HepG2 (cell line): ENCODE measurements around the gene FTSJ1.
A peak's percentile ranks its signal among the peaks of the same experiment; 100 is the strongest.

Experiments
- HDAC2 ChIP-seq: sonication (generic); formaldehyde crosslinking; IDR thresholded peaks from 2 replicates; pipeline ENCODE4 v1.4.0; 2020; ENCODE audit warnings: missing genetic modification reagents
- MXD1 ChIP-seq: sonication (generic); formaldehyde crosslinking; IDR thresholded peaks from 2 replicates; pipeline ENCODE4 v1.4.0; 2020; ENCODE audit warnings: mild to moderate bottlenecking, missing genetic modification reagents
- NR2F2 ChIP-seq: IDR thresholded peaks from 2 replicates; pipeline ENCODE4 v1.6.1; 2012; ENCODE audit warnings: low read depth, inconsistent platforms, borderline replicate concordance
- POLR2A ChIP-seq, 2 experiments: IDR thresholded peaks; 2 replicates each; pipeline ENCODE4 v1.6.1; 2011; ENCODE audit warnings: low read depth in 2 of 2, low read length in 2 of 2, mild to moderate bottlenecking in 1 of 2, moderate library complexity in 1 of 2; ENCODE audit not compliant: insufficient read depth in 1 of 2

GRCh38 chrX:48505481-48505880, 29.5 kb downstream of the FTSJ1 start:
- TF ChIP-seq HDAC2 (CRISPR knock-in tag) (peak; percentile 44; the same call in 1 of the 2 replicates), NR2F2 (peak; percentile 85), MXD1 (CRISPR knock-in tag) (no peak), POLR2A (IDR thresholded peaks at IDR 0.05; ENCODE audit: insufficient read depth in 1 of 2, low read depth in 2 of 2, low read length in 2 of 2) (no peak)
